NCI-H1930 (cell line): ENCODE results near the gene FAM163A.
"Not testable (repeated sequence)": the region's sequence is repeated elsewhere in the genome, so short reads cannot be mapped to it uniquely, and the experiment has no call there.

ENCODE experiments used
- DNase-seq, 2 experiments: peaks; one replicate each; lab custom pipeline; 2025; lab: John Stamatoyannopoulos, UW

The FAM163A gene

DNA sequence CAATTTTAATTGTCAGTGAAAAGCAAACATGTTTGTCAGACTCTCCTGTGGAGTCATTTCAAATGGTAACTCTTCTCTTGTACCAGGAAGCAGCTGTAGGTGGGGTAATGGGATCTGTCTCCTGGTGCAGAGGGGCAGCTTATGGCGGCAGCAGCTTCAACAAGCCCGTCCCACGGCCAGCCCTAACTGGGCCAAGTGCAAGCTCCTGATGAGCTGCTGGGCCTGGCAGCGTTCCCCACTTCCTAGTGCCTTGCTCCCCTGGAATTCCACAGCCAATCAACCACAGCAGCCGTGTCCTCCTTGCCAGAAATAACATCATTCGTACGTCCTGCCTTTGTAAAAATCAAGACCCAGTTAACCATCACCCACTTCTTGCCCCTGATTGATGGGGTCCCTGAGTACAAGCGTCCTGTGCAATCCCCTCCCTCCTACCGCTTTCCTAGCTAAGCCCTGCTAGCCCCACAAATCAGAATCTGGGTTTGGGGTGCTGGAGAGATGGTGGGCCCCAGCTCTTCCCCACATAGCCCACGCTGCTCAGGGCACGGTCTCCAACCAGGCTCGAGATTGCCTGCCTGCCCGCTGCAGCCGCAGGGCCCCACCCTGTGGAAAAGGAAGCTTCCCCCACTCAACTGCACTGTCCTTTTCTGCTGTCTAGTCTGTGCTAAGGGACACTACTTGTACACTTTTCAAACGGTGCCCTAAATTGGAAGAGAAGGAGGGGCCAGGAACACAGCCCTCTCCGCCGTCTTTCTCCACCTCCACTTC lies 73.3 kb downstream of the FAM163A start:
- DNase-seq, result no peak

- no peak for DNase-seq
These were observed 74.0 kb downstream of the FAM163A start for GRCh38 chr1:179817056-179817455.

DNA sequence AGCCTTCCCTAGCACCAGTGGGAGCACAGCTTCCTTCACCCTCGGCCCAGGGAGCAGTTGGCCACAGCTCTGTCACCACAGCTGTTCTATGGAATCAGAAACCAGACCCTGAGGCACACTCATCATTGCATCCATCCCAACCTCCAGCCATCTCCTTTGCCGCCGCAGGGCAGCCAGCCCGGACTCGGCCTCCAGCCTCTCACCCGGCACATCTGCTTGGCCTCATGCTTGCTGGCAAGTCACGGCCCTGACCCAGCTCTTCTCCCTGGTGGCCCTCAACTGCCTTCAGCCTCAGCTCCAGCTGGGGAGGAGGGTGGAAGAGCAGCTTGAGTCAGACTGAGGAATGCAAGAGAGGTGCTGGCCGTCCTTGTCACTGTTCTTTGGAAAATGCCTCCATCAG lies 74.7 kb downstream of the FAM163A start:
- no peak for DNase-seq

GRCh38 chr1:179818260-179818659 lies 75.2 kb downstream of the FAM163A start:
- DNase-seq, result no peak

GRCh38 chr1:179818743-179819173 lies 75.7 kb downstream of the FAM163A start:
- no peak for DNase-seq

DNA sequence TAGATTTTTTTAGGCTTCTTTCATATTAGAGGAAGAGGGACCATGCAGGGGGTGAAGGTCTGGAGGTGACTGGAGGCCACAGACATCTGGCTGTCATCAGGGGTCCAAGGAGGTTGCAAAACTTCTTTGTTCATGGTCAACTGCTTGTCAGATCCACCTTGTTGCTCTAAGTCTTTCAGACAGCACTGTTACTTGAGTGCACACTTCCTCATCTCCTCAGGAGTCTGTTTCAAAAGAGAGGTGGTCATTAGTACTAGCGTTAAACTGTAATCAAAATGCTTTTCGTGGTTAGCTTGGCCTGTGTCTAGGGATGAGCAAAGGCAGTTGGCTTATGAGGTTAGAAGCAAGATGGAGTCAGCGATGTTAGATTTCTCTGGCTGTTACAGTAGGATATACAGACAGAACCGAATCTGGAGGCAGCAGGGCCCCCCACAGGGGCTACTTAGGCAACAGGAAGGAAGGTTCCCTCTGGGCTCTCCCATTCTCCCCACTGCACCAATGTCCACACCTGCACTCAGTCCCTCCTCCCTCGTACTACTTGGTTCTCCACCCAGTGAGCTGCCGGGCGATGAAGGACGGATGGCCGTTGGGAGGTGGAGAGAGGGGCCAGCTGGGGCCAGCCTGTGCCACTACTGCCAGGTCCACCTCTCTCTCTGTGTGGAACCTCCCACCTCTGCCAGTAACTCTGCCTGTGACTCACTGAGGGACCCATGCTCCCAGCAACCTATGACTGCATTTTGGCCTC lies 77.3 kb downstream of the FAM163A start:
- no peak for DNase-seq

DNA sequence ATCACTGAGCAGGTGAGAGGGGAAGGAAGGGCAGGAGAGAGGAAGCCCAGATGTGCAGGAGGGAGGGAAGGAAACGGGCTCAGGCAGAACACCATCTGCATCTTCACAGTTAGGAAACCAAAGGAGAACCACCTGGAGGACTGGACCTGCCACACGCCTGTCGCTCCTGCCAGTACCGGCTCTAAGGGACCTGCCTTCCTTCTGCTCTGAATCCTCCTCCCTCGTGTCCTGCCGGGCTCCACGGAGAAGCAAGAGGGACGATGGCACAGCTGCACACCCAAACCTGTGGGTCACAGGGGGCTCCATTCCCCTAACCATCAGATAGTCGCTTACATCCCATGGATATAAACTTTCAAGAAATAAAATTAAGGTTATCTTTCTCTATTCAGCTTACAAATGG lies 78.4 kb downstream of the FAM163A start:
- no peak for DNase-seq

DNA sequence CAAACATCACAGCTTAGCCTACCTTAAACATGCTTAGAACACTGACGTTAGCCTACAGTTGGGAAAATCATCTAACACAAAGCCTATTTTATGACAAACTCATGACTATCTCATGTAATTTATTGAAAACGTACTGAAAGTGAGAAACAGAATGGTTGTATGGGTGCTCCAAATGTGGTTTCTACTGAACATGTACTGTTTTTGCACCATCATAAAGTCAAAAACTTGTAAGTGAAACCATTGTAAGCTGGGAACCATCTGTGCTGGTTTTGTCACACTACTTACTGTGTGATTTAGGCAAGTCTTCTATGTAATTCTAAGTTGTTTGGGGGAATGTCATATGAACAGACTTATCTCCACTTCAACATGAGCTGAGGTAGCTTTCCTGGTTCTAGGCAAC lies 79.0 kb downstream of the FAM163A start:
- no peak for DNase-seq

DNA sequence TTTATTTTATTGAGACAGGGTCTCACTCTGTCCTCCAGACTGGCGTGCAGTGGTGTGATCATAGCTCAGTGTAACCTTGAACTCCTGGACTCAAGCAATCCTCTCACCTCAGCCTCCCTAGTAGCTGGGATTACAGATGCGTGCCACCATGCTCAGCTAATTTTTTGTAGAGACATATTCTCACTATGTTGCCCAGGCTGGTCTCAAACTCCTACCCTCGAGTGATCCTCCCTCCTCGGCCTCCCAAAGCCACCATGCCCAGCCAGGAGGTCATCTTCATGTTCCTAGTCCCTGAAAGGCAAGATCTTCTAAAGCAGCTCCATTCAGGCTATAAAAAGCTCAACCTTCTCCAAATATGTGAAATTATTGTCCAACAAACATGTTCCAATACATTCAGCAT lies 80.6 kb downstream of the FAM163A start:
- no peak for DNase-seq

DNA sequence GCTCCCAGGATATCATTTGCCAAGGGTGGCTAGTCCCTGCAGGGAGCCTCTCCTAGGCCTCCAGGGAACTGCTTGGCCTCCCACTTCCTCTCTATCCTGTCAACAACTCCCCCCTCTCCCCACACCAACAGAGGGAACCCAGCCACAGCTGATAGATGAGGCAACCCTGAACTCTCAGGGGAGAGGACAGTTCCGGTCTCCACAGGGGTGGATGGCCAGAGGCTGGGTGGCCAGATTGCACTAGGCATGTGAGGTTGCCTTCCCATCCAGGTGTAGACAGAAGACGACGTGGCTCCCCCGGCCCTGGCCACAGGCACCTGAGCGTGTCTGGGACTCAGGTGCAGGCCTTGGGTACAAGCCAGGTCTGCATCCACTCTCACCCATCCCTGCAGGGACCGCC lies 81.2 kb downstream of the FAM163A start:
- no peak for DNase-seq

- no peak for DNase-seq
These were observed 82.1 kb downstream of the FAM163A start for GRCh38 chr1:179825206-179825605.

GRCh38 chr1:179825798-179826460 lies 82.8 kb downstream of the FAM163A start:
- DNase-seq, result no peak

DNA sequence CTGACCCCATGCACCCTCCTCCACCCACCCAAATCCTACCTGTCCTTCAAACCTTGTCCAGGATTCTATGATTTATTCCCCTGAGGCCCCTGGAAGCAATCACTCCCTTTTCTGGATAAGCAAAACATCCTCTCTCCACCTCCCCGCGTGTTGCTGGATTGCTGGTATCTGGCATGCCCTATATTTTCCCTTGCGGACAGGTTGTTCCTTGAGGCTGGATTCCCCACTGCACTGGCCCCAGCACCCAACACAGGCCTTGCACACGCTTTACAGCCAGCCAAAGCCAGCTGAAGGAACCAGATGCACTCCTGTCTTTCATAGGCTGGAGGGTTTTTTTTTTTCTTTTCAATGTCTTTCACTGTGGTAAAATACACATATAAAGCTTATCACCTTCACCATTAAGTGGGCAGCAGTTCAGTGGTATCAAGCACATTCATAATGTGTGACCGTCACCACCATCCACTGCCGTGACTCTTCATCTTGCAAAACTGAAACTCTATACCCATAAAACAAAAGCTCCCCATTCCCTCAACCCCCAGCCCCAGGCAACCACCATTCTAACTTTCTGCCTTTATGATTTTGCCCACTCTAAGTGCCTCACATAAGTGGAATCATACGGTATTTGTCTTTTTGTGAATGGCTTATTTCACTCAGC lies 83.7 kb downstream of the FAM163A start:
- DNase-seq, result no peak

GRCh38 chr1:179828554-179829110 lies 85.5 kb downstream of the FAM163A start:
- DNase-seq, result no peak

GRCh38 chr1:179831225-179831624 lies 88.1 kb downstream of the FAM163A start:
- DNase-seq, result no peak

DNA sequence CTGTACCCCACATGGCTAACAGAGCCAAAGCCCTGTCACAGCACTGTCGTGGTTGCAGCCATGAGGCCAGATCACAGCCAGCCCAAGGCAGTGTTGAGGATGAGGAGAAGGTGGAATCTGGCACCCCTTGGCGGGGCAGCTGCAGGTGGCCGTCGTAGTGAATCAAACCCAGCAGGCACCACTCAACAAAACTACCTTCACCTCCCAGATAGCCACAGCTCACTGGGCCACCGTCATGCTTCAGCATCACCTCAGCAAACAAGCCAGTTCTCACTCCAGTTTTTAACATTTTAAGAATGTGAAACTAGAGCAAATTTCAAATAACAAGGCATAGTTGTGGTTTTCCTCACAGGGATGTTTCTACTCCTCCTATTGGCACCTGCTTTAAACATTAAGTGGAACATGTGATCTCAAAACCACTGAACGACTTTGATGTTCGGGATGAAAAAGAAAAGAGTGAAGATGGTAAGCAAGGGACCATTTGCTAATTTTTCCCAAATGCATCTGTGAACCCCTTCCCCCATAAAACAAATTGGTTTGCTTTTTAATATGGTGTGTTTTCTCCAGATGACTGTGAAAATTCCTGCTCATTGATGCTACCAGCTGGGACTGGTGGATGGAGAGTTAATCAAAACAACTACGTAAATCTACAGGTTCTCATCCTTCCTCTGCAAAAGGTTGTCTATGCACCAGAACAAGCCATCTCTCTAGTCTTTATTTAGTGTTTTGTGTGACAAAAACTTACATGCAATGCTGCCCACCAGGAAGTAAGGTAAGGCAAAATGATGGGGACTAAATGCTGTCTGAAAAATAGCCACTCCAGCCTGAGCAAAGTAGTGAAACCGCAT lies 89.0 kb downstream of the FAM163A start:
- DNase-seq, result no peak

DNA sequence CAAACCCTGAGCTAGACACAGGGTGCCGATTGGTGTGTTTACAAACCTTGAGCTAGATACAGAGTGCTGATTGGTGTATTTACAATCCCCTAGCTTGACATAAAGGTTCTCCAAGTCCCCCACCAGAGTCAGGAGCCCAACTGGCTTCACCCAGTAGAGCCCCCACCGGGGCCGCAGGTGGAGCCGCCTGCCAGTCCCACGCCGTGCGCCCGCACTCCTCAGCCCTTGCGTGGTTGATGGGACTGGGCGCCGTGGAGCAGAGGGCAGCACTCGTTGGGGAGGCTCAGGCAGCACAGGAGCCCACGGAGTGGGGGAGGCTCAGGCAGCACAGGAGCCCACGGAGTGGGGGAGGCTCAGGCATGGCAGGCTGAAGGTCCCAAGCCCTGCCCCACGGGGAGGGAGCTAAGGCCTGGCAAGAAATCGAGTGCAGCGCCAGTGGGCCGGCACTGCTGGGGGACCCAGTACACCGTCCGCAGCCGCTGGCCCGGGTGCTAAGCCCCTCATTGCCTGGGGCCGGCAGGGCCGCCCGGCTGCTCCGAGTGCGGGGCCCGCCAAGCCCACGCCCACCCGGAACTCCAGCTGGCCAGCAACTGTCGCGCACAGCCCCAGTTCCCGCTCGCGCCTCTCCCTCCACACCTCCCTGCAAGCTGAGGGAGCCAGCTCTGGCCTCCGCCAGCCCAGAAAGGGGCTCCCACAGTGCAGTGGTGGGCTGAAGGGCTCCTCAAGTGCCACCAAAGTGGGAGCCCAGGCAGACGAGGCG lies 93.8 kb downstream of the FAM163A start:
- DNase-seq, result not testable (repeated sequence)

DNA sequence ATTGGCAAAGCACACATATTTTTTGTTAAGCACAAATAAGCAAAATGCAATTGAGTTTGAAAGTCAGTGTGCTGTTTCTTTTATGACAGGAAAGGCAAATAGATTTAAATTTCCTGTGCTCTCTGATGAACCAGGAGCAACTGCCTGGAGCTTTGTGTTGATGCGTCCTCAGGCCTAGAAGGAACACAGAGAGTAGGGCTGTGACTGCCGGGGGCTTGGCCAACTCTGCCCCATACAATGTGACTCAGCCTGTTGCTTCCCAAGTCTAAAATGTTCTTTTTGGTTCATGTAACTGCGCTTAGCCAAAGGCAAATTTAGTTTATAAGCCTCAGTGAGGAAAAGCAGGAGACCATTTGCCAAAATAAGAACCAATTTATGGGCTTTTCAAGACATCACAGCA lies 97.0 kb downstream of the FAM163A start:
- no peak for DNase-seq

DNA sequence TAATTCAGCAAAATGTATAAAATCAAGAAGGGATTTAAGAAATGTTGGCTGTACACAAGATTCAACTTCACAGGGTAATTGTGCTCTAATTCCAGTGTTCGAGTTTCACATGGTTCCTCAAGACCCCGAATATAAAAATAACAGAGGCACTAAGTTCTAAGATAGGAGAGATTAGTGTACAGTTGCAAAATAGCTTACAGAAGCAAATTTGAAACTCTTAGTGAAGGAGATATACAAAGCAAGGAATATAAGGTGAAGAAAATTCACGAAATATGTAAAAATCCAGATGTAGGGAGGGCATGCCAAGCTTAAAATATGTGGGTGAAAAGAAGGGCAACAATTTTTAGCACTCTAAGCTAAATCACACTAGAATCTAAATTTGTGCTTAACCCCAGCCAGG lies 105.1 kb downstream of the FAM163A start:
- DNase-seq, result no peak

DNA sequence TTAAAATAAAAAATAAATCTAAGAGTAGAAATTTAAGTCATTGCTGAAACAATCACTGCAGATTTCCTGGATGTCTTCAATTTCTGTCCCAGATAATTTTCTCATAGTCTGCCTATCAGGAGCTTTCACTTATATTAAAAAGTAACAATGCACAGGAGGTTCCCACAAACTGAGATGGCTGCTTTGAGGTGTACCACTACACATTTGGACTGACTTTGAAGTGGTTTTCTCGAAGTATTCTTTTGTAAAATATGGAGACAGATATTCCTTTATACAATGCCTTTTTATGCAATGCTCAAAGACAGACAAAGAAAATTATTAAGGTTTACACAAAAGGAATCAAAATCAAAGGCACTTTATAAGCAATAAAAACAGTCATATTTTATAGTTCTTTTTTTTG lies 110.0 kb downstream of the FAM163A start:
- no peak for DNase-seq
